Fibroblast of gingiva (primary cell): ENCODE results near the gene ZBTB11.
"Not testable (repeated sequence)": the region's sequence is repeated elsewhere in the genome, so short reads cannot be mapped to it uniquely, and the experiment has no call there.

ENCODE experiments used
- DNase-seq: peaks from one replicate; pipeline ENCODE4 v3.0.0-alpha.2; 2011; ENCODE audit warnings: low read depth

ZBTB11 gene

GRCh38 chr3:101643861-101644613, 32.9 kb downstream of the ZBTB11 start:
- no peak for DNase-seq

DNA sequence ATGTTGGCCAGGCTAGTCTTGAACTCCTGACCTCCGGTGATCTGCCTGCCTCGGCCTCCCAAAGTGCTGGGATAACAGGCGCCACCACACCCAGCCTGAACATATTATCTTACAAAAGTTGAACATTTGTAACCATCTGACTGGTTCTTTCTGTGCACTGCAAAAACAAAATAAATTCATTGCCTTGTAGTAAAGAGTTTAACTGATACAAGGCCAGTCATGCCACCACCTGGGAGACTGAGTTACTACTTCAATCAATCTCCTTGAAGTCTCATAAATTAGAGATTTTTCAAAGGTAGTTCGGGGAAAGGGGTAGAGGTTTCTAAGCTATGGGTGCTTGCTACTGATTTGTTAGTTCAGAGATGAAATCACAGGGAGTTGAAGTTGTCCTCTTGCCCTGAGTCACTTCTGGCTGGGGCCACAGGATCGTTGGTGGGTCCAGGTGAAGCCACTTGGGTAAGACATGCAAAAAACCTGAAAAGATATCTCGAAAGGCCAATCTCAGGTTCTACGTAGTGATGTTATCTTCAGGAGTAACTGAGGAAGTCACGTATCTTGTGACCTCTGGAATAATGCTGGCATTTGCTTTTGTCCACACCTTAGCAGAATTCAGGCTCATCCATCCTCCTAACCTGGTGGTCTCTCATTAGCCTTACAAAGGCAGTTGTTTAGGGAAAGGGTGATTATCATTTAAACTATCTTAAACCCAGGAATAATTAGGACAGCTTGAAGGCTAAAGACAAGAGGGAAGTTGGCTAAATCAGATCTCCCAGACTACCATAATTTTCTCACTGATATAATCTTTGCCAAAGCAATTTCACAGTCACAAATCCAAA, 33.7 kb downstream of the ZBTB11 start:
- no peak for DNase-seq

DNA sequence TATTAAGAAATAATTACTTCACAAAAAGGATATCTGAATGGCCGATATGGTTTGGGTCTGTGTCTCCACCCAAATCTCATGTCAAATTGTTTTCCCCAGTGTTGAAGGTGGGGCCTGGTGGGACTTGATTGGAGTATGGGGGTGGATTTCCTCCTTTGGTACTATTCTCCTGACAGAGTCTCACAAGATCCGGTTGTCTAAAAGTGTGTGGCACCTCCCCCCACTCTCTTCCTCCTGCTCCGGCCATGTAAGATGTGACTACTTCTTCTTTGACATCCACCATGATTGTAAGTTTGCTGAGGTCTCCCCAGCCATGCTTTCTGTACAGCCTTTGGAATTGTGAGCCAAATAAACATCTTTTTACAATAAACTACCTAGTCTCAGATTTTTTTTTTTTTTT, 34.5 kb downstream of the ZBTB11 start:
- DNase-seq: no peak

DNA sequence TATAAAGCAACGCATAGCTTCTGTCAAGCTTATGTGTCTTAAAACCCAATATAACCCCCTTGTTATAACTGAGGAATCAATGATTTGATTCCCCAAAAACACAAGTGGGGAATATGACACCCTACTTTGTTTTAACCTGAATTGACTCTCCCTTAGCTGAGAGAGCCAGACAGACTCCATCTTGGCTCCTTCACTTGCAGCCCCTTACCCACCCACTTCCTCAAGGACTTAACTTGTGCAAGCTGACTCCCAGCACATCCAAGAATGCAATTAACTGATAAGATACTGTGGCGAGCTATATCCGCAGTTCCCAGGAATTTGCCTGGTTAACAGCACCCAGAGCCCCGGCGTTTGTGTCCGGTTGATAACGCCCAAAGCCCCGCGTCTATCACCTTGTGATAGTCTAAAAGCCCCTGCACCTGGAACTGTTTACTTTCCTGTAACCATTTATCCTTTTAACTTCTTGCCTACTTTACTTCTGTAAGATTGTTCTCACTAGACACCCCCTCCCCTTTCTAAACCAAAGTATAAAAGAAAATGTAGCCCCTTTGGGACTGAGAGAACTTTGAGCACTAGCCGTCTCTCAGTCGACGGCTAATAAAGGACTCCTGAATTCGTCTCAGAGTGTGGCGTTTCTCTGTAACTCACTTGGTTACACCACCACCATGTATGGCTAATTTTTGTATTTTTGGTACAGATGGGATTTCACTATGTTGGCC, 35.4 kb downstream of the ZBTB11 start:
- not testable (repeated sequence) for DNase-seq

GRCh38 chr3:101640256-101640655, 36.7 kb downstream of the ZBTB11 start:
- DNase-seq: no peak

GRCh38 chr3:101639280-101639963, 37.5 kb downstream of the ZBTB11 start:
- DNase-seq: no peak

GRCh38 chr3:101638261-101638745, 38.6 kb downstream of the ZBTB11 start:
- no peak for DNase-seq

GRCh38 chr3:101637451-101637850, 39.5 kb downstream of the ZBTB11 start:
- DNase-seq: no peak

- peak; percentile 23 for DNase-seq
Observed at GRCh38 chr3:101635954-101636798, 40.8 kb downstream of the ZBTB11 start.

- no peak for DNase-seq
Observed at GRCh38 chr3:101635345-101635744, 41.6 kb downstream of the ZBTB11 start.

GRCh38 chr3:101634591-101635196, 42.2 kb downstream of the ZBTB11 start:
- DNase-seq: no peak

GRCh38 chr3:101633186-101633585, 43.7 kb downstream of the ZBTB11 start:
- DNase-seq: no peak

GRCh38 chr3:101632586-101632985, 44.3 kb downstream of the ZBTB11 start:
- DNase-seq: no peak

DNA sequence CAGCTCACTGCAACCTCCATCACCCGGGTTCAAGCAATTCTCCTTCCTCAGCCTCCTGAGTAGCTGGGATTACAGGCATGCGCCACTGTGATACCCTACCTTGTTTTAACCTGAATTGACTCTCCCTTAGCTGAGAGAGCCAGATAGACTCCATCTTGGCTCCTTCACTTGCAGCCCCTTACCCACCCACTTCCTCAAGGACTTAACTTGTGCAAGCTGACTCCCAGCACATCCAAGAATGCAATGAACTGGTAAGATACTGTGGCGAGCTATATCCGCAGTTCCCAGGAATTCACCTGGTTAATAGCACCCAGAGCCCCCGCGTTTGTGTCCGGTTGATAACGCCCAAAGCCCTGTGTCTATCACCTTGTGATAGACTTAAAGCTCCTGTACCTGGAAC, 45.0 kb downstream of the ZBTB11 start:
- DNase-seq: not testable (repeated sequence)

- DNase-seq: no peak
Observed at GRCh38 chr3:101631098-101631796, 45.7 kb downstream of the ZBTB11 start.

DNA sequence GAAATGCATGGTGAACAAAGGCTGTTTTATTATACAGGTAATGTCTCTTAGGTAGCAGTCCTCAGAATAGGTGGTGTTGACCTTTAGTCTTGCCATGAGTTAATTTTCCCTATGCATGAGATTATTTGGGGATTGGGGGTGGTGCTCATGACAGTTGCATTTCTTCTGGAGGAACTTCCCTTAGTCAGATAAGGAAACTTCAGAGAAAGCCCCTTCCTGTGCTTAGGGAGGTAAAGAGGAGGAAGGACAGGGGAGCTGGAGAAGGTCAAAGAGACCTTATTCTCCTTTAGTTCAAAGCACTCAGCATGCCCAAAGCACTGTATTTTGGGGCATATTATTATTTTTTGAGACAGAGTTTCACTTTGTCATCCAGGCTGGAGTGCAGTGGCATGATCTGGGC, 47.7 kb downstream of the ZBTB11 start:
- DNase-seq: no peak

DNA sequence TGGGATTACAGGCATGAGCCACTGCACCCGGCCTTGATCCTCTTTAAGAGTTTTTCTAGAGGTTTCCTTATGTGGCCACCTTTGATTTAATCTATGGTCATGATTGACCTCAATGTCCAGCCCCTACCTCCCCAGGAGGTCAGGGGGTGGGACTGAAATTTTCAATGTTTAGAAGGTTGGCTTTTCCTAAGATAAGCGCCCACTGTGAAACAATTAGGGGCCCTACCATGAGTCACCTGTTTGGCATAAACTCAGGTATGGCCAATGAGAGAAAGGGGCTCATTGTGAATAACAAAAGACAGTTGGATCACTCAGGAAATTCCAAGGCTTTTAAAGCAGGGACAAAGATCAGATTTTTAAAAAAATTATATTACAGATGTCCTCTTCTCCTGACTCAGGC, 51.1 kb downstream of the ZBTB11 start:
- no peak for DNase-seq

- DNase-seq: no peak
Observed at GRCh38 chr3:101624857-101625256, 52.1 kb downstream of the ZBTB11 start.

DNA sequence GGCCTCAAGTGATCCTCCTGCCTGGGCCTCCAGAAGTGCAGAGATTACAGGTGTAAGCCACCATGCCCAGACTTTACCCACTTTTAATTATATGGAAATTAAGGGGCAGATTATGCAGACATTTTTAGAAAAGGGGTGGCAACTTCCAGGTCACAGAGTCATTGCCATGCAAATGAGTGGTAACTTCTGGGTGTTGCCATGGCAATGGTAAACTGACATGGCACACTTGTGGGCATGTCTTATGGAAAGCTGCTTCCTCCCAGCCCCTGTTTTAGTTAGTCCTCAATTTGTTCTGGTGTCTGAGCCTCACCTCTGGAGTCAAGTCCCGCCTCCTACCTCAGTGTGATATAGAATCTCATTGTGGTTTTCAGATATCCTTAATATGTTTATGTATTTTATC, 53.3 kb downstream of the ZBTB11 start:
- DNase-seq: no peak

GRCh38 chr3:101619734-101620133, 57.2 kb downstream of the ZBTB11 start:
- no peak for DNase-seq
